Adrenal gland (tissue), 5 donors: ENCODE data around the gene COX14.

ENCODE experiments used
- POLR2A ChIP-seq, 2 donors: fragments of 450-650 bp; IDR thresholded peaks; one replicate each; pipeline ENCODE4 v1.6.1; 2017; ENCODE audit warnings: antibody characterized with exemption in 2 of 2, mild to moderate bottlenecking in 2 of 2, moderate library complexity in 1 of 2
- TF ChIP-seq, protein P1 (sequence below), 6 experiments: fragments of 450-650 bp in 4 of 6; fragments of 200-600 bp in 2 of 6; sonication (generic) in 1 of 6; IDR thresholded peaks; 1 replicate in 5 of 6; 2 replicates in 1 of 6; pipeline versions ENCODE4 v1.5.1 to v1.8.0; 2016 to 2021; ENCODE audit warnings: antibody characterized with exemption in 6 of 6, mild to moderate bottlenecking in 2 of 6, moderate library complexity in 1 of 6
- donor health status: DM: no; HTN: no; CAD: no.

DNA sequence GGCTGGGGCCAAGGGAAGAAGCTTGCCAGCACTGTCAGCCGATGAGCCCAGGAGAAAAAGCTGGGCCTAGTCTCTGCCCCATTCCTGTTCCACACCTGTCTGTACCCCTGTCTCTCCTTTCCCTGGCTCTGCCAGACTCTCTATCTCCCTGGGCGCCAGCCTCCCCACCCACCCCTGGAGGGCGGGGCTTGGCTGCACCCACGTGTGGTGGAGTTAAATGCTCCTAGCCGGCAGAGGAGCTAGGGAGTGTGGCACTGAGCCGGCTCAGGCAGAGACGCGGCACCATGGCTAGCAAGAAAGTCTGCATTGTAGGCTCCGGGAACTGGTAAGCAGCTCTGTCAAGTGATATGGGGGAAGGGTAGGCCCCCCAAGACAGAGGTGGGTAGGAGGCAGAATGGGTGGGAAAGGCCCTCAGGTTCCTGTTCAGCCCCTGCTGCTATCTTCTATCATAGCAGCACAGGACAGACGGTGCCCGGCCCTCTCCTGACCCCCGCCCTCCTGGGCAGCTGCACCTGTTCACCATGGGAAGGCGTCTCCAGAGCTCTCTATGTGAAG is 8.2 kb upstream of the COX14 start, which contains the start of gene GPD1:
- TF ChIP-seq, protein P1, sequence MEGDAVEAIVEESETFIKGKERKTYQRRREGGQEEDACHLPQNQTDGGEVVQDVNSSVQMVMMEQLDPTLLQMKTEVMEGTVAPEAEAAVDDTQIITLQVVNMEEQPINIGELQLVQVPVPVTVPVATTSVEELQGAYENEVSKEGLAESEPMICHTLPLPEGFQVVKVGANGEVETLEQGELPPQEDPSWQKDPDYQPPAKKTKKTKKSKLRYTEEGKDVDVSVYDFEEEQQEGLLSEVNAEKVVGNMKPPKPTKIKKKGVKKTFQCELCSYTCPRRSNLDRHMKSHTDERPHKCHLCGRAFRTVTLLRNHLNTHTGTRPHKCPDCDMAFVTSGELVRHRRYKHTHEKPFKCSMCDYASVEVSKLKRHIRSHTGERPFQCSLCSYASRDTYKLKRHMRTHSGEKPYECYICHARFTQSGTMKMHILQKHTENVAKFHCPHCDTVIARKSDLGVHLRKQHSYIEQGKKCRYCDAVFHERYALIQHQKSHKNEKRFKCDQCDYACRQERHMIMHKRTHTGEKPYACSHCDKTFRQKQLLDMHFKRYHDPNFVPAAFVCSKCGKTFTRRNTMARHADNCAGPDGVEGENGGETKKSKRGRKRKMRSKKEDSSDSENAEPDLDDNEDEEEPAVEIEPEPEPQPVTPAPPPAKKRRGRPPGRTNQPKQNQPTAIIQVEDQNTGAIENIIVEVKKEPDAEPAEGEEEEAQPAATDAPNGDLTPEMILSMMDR (IDR thresholded peaks at IDR 0.05): no peak
- peak in 1 of 2 donors; percentile 72 for TF ChIP-seq POLR2A (IDR thresholded peaks at IDR 0.05)
